Activated CD4-positive, alpha-beta T cell treated with anti-CD3 and anti-CD28 coated beads for 4 hours (primary cell): ENCODE data around the gene GATD1.

Experiments
- DNase-seq, 2 donors: peaks; one replicate each; pipeline ENCODE4 v3.0.0-alpha.2; 2020

GATD1 gene, protein sequence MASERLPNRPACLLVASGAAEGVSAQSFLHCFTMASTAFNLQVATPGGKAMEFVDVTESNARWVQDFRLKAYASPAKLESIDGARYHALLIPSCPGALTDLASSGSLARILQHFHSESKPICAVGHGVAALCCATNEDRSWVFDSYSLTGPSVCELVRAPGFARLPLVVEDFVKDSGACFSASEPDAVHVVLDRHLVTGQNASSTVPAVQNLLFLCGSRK

DNA sequence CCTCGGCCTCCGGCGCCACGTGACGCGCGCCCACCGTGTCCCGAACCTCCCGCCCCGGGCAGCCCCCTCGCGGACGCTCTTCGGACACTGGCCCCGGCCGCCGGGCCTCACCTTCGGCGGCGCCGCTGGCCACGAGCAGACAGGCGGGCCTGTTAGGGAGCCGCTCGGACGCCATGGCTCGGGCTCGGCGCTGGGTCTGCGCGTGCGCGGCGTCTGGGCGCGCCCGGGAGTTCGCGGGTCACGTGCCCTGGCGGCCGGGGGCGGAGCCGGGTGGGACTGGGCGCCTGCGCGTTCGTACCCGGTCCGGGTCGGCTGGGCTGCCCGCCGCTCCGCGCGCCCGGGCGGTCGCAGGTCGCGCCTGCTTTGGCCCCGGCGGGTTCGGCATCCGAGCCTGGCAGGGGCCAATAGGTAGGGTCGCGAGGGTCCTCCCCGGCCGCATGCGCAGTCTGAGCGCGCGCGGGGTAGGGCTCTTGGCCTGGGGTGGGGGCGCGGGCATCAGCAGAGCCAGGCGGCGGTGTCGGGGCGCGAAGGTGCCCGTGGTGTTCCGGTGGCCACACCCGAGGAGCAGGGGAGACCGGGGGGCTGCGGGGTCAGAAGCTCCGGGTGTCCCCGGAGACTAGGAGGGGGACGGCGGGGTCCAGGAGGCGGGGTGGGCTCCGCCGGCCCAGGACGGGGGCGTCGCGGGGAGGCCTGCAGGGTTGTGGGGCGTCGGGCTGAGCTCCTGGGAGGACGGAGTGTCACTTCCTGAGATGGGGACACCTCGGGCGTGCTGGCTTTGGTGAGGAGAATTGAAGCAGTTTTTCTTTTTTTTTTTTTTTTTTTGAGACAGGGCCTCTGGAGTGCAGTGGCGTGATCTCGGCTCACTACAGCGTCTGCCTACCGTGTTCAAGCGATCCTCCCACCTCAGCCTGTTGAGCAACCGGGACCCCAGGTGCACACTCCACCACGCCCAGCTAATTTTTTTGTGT lies at the start of gene GATD1:
Gene GATD1, minus strand, starts transcription at position 200 of the 968 bp plus-strand sequence. Its CDS starts 25 bp downstream, at position 175.
- DNase-seq = peak; percentile 92 to 93

DNA sequence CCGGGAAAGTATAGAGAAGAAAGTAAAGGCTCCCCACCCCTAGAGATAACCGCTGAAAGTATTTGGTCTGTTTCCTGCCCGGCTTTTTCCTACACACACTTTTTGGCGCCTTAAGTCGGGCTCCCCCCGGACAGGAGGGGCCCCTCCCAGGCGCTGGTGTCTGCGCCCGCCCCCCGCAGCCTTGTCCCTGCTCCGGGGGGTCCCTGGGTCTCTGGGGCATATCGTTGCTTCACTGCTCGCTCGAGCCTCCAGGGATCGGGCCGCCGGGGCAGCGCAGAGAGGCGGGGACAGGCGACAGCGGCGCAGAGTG lies 49.5 kb upstream of the GATD1 start:
- no peak for DNase-seq

DNA sequence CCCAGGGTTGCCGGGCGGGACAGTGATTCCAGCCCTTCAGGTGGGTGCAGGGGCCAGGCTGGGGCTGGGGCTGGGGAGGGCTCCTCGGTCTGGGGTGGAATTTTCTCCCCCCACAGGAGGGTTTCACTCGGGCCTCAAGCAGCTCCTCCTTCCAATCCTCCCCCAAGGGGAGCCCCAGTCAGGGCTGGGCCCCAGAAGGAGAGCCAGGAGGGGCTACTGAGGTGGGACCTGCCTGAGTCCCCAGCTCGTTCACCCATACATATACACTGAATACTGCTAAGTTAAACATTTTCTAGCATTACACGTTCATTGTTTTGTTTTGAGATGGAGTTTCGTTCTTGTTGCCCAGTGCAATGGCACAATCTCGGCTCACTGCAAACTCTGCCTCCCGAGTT lies 48.9 kb upstream of the GATD1 start:
- DNase-seq = no peak

DNA sequence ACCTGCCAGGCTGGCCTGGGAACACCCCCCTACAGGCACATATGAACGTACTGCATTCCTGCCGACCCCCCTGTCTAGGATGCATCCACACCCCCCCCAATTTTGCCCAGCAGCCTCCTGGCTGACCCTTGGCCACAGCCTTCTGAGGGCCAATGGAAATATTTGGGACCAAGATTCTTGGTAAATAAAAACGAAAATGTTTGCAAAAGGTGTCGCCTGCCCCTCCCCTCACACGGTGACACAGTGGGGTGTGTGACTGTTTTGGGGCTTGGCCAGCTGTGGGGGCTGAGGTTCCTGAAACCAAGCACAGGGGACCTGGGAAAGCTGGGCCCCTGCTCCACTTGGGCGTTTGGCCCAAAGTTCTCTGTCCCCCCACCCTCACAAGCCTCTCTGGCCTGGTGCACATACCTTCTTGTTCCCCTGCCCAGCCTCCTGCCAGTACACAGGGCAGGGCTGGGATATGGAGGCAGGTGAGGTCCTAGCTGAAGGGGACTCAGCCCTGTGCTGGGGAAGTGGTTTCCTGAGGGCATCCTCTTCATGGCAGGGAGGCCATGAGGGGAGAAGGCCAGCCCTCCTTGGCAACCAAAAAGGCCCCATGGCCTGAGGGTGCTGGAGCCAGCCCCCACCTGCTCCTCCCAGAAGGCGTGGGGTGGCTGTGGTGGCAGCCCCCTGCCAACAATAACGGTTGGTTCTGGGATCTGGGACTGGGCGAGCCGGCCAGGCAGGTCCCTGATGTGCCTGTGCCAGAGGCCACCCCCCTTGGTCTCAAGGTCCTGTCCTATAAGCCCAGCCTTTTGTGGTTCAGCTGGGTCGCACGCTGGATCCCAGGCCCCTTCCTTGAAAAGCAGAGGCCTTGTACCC lies 48.3 kb upstream of the GATD1 start:
- no peak for DNase-seq

DNA sequence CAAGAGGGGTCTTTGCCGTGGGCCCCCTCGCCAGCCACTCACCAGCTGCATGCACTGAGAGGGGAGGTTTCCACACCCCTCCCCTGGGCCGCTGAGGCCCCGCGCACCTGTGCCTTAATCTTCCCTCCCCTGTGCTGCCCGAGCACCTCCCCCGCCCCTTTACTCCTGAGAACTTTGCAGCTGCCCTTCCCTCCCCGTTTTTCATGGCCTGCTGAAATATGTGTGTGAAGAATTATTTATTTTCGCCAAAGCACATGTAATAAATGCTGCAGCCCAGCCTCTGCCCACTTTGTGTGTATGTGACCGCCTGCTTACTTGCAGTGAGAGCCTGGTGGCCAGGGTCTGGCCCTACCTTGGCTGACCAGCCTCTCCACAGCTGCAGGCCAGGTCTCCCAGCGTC lies 47.7 kb upstream of the GATD1 start:
- DNase-seq = no peak

DNA sequence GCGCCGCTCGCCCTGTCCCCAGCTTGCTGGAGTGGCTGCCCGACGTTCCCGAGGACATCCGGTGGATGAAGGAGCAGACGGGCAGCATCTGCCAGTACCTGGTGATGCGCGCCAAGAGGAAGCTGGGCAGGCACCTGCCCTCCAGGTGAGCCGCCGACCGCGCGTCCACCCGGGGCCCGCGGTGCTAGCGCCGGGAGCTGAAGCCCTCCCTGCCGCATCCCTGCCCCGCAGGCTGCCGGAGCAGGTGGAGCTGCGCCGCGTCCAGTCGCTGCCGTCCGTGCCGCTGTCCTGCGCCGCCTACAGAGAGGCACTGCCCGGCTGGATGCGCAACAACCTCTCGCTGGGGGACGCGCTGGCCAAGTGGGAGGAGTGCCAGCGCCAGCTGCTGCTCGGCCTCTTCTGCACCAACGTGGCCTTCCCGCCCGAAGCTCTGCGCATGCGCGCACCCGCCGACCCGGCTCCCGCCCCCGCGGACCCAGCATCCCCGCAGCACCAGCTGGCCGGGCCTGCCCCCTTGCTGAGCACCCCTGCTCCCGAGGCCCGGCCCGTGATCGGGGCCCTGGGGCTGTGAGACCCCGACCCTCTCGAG lies 47.1 kb upstream of the GATD1 start:
- DNase-seq = no peak

DNA sequence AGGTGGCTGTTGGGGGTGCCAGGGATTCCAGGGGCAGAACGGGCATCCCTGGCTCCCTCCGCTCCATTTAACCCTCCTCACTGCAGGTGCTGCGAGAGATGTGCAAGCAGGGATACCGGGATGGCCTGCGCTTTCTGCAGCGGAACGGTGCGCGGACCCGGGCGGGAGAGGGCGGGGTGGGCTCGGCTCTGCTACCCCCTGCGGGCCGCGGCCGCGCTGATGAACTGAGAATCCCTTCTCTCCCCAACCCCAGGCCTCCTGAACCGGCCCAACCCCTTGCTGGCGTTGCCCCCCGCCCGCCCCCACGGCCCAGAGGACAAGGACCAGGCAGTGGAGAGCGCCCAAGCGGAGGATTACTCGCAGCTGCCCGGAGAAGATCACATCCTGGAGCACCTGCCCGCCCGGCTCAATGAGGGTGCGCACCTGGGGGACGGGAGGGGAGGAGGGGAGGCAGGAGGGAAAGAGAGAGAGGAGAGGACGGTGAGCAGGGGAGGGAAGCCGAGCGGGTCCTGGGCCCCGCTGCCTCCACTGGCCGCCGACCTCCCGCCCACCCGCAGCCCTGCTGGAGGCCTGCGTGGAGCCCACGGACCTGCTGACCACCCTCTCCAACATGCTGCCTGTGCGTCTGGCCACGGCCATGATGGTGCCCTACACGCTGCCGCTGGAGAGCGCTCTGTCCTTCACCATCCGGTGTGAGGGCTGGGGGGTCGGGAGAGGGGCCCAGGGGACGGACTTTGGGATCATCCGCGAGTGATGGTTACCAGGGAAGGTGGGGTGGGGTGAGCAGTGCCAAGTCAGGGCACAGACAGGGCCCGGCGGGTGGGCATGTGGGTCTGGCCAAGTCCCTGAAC lies 46.4 kb upstream of the GATD1 start:
- no peak for DNase-seq

DNA sequence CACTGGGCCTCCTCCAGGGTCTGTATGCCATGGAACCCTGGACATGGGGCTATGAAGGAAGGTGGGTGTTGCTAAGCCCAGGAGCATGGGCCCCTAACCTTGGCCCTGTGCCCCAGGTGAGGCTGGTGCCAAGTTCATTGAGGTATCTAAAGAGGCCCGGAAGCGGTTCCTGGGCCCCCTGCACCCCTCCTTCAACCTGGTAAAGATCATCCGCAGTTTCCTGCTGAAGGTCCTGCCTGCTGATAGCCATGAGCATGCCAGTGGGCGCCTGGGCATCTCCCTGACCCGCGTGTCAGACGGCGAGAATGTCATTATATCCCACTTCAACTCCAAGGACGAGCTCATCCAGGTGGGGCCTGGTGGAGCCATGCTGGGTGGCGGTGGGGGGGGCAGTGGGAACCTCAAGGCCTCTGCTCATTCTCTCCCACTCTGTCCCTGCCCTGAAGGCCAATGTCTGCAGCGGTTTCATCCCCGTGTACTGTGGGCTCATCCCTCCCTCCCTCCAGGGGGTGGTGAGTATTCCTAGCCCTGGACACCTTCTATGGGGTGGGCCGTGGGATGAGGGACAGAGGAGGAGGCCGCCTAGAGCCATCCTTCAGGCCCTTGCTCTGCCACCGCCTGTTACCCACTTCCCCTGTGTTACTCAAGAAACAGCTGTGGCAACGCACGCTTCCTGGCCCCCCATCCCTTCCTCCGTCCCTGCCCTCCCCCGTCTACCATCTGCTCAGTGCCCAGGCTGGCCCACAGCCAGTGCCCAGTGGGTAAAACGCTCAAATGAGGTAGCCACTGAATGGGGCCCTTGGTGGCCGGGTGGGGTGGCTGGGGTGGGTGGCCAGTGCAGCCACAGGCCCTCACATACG lies 44.5 kb upstream of the GATD1 start:
- DNase-seq = no peak

DNA sequence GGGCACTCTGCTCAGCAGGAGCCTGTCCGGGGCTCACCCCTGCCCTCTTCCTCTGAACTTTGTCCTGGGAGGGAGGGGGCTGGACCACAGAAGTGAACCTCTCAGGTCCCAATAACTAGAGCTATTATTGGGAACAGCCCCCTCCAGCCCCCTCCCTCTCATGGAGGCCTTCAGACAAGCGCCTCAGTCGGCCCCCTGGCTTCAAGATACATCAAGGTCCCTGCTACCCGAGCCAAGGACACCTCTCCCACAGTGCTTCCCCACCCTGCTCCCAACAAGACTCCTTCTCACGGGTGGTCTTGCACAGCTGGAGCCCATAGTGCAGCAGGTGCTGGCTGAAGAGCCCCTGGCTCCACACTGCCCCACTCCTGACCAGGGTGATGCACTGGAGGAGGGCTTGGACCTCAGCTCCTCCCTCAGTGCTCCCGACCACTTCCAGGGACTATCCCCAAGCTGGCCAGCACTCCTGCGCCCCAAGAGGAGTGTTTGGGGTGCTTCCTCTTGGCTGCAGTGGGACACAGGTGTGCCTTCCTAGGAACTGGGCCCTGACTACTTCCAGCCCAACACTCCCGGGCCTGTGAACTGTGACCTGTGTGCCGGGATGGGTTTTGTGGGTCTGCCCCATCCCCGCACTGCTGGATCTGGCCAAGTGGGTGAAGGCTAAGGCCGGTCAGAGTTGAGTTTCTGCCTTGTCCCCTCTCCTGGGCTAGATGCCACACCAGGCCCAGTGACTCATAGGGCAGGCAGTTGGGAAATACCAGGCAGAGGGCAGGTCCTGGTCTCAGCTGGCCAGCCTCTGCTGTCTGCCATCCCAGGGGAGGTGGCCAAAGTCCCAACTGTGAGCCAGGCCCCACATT lies 43.6 kb upstream of the GATD1 start:
- DNase-seq = no peak

DNA sequence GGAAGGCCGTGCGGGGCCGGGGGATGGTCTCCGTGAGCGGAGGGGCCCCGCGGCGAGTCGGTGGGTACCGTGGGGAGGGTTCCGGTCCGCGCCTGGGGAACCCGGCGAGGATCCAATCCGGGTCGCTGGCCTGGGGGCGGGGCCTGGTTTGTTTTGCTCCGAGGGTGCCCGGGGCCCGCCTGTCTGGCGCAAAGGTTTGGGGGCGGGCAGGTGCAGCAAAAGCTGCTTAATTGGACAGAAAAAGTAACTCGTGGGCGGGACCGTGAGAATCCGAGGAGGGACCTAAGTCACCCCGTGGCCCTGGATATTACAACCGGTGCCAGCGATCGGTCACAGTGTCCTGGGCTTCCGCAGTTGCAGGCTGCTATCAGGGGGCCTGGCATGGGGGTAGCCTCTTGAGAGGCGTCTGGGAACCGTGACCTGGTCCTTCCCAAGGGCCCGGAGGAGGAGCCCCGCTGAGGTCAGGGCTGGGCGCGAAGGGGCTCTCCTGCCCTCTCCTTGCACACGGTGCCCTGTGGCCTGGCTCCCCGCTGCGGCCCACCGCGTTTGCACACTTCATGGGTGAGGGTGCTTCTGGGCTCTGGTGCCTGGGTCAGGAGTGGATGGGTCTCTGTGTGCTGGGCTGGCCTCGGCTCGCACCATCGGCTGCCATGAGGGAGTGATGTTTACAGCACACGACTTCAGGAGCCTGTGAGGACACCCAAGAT lies 42.8 kb upstream of the GATD1 start:
- DNase-seq = peak; percentile 91 to 94

DNA sequence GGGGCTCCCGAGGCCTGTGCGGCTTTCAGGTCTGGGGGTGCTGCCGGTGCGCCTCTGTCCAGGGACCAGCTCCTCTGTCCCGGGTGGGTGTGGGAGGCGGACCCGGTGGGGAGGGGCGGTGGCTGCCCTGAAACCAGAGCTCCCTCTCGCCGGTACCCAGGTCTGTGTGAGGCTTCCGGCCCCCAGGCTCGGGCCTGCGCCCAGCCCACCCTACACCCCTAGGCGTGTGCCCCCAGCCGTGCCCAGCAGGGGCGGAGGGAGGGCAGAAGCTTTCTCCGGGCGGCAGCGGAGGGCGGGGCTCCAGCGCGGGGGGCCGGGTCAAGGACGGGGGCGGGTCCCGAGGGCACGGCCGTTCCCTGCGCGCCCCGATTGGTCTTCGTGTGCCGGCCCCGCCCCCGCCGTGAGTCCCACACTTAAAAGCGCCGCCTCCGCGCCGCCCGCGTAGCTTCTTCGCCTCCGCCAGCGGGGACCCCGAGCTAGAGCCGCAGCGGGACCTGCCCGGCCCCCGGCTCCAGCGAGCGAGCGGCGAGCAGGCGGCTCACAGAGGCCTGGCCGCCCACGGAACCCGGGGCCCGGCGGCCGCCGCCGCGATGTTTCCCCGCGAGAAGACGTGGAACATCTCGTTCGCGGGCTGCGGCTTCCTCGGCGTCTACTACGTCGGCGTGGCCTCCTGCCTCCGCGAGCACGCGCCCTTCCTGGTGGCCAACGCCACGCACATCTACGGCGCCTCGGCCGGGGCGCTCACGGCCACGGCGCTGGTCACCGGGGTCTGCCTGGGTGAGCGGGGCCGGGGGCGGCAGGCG lies 42.0 kb upstream of the GATD1 start:
- peak; percentile 91 to 93 for DNase-seq

DNA sequence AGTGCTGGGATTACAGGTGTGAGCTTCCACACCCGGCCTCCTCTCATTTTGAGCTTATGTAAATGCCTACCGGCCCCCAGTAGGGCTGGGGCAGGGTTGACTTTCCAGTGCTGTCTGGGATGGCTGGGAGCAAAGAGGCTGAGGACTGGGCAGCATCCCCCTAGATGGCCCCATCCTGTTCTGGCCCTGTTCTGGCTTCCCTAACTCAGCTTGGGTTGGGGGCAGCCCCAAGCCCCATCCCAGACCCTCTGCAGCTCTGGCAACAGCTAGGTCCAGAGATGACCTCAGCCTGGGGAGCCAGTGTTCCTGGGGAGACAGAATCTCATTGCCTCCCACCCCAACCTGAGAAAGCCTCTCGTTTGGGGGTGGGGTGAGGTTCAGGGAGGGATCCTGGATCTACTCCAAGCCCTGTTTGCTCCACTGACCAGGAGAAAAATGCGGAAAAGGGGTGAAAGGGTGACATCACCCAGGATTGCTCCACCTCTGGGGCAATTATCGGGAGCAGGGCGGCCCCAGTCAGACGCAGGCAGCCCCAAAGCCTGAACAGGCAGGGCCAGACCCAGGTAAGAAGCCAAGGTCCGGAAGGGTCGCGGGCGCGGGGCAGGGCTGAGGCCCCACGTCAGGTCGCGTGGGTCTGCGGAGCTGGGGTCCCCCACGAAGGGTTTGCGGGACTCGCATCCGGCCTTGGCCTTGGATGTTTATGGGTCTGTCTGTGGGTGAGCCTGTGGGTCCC lies 41.3 kb upstream of the GATD1 start, which contains the start of gene PNPLA2:
Gene PNPLA2, plus strand, starts transcription at position 519 of the 733 bp plus-strand sequence. CDS start 805 bp downstream, outside the sequence.
- DNase-seq = no peak

DNA sequence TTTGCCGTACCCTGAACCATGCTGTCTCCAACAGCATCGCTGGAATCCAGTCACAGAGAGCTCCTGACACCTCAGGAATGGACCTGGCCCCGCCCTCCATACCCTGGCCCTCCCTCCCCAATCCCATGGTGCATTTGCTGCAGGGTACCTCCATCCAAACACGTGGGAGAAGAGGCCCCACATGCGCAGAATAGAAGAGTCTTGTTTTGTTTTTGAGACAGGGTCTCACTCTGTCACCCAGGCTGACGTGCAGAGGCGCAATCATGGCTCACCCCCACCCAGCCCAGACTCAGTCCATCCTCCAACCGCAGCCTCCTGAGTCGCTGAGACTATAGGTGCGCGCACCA lies 39.1 kb upstream of the GATD1 start:
- no peak for DNase-seq

DNA sequence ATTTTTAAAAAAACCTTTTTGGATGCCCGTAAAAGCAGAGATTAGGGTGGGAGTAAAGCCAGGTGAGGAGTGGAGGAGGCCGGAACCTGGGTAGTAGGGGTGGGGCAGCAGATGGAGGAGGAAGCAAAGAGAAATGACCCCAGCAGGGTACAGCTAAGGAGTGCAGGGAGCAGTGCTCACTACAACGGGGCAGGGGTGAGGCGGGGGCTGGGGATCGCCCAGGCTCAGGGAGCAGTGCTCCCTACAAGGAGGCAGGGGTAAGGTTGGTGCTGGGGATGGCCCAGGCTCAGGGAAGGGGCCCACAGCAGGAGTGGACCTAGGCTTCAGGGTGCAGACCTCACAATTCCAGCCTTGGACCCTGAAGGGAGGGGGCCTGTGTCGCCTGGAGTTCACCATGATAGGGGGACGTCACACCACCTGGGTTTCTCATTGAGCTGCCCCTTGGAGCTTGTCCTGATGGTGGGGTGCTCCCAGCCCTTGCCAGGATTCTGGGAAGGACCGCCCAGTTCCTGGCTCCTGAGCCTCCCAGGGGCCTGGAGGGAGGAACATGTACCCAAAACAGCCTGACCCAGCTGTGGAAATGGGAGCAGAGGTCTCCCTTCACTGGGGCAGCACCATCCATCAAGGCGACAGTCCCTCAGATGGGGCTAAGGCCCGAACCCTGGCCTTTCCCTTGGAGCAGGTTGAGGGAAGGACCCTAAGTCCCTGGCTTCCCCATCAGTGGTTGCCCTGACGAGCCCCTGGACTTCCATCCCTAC lies 38.6 kb upstream of the GATD1 start:
- DNase-seq = no peak

DNA sequence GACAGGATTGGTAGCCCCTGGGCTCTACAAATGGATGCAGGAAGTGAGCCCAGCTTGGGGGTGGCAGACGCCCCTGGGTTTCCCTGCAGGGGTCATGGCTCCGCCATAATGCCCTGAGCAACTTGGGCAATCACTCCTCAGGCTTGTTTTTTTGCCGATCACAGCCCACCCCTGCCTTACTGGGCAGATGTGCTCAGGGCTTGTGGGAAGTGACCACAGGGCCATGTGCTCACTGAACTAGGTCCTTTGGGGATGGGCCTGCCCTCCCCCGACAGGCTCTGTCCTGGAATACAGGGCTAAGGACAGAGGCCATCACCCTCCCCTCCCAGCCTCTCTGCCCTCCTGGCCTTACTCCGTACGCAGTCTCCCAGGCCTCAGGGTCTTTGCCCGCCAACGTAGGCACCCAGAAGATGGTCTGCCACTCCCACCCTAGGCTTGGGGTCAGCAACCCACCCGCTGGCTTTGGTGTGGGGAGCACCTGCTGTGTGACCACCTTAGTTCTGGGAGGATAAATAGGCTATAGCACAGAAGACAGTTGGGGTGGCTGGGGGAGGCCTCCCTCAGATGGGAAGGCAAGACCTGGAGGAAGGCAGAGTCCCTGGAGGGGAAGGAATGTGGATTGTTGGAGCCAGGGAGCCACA lies 36.3 kb upstream of the GATD1 start:
- DNase-seq = no peak

DNA sequence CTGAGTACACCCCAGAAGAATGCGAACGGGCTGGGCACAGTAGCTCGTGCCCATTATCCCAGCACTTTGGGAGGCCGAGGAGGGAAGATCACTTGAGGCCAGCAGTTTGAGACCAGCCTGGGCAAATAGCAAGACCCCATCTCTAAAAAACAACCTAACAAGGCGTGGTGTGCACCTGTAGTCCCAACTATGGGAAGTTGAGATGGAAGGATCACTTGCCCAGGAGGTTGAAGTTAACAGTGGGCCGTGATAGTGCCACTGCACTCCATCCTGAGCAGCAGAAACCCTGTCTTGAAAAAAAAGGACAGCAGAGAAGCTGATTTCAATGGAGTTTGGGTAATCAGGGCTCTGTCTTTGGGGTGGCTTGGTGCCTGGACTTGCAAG lies 35.8 kb upstream of the GATD1 start:
- no peak for DNase-seq
